GM10248 (cell line): ENCODE measurements around the gene ANO1.

Experiments
- CTCF ChIA-PET: fragments of 300-600 bp; sonication (Branson Sonifier 250); formaldehyde crosslinking; extraction: SDS; loops from one replicate; lab custom pipeline; 2021; ENCODE audit warnings: antibody characterized with exemption; lab: Yijun Ruan, JAX
- POLR2A ChIA-PET: fragments of 350-650 bp; sonication (Branson Sonifier 250); formaldehyde crosslinking; extraction: SDS; loops from one replicate; lab custom pipeline; 2020; ENCODE audit warnings: antibody characterized with exemption; lab: Yijun Ruan, JAX
- DNase-seq: peaks from one replicate; pipeline ENCODE4 v3.0.0; 2012; ENCODE audit errors: extremely low spot score
- CTCF ChIP-seq: IDR thresholded peaks from 2 replicates; pipeline ENCODE4 v1.5.1; 2012; ENCODE audit warnings: mild to moderate bottlenecking, low read depth; ENCODE audit errors: extremely low read depth, missing control alignments, control extremely low read depth

Gene ANO1

GRCh38 chr11:70173018-70173417, 94.9 kb downstream of the ANO1 start:
- CTCF ChIA-PET, result interaction anchor here (0.6 to 0.9 kb wide), 2 partner anchors 52 to 255 kb away, joined by 3 read pairs; no protein-coding TSS in a partner anchor
- TF ChIP-seq CTCF, result no peak
- no peak for DNase-seq
- POLR2A ChIA-PET, result no interaction called here

GRCh38 chr11:70174547-70175235, 96.6 kb downstream of the ANO1 start:
- ChIA-PET CTCF (interaction anchor here (1.0 kb wide), 1 partner anchor 265 kb away, joined by 3 read pairs; no protein-coding TSS in a partner anchor), POLR2A (no interaction called here)
- no peak for DNase-seq
- TF ChIP-seq CTCF, result no peak

- DNase-seq, result no peak
- TF ChIP-seq CTCF, result no peak
- POLR2A ChIA-PET, result no interaction called here
Observed at GRCh38 chr11:70175236-70175698, 97.2 kb downstream of the ANO1 start.

GRCh38 chr11:70176940-70177689, 99.0 kb downstream of the ANO1 start:
- peak; percentile 80 for DNase-seq
- ChIA-PET CTCF (interaction anchor here (3.2 kb wide), 1 partner anchor 19 kb away, joined by 12 read pairs; no protein-coding TSS in a partner anchor), POLR2A (no interaction called here)
- TF ChIP-seq CTCF, result peak; percentile 40

More at GRCh38 chr11:70175236-70175698, 97.2 kb downstream of the ANO1 start:
- CTCF ChIA-PET, result interaction anchor here (1.0 kb wide), 1 partner anchor 265 kb away, joined by 3 read pairs; no protein-coding TSS in a partner anchor

DNA sequence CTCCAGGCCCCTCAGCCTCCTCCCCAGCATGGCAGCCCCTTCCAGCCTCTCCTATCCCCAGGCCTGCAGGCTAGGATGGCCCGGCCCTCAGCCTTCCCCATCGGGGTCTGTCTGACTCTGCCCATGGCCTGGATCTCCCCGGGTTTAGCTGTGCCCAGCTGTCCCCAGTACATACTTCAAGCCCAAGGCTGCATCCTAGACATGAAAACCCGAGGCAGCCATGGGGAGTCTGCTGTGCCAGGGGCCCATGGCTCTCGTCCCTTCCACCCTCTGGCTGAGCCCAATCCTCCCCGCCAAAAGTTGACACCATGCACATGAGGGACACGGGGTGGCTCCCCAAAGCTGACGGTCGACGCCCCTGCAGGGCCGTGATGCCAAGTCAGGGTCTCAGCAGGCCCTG, 102.8 kb downstream of the ANO1 start:
- no peak for TF ChIP-seq CTCF
- DNase-seq, result no peak
- ChIA-PET CTCF (no interaction called here), POLR2A (no interaction called here)

DNA sequence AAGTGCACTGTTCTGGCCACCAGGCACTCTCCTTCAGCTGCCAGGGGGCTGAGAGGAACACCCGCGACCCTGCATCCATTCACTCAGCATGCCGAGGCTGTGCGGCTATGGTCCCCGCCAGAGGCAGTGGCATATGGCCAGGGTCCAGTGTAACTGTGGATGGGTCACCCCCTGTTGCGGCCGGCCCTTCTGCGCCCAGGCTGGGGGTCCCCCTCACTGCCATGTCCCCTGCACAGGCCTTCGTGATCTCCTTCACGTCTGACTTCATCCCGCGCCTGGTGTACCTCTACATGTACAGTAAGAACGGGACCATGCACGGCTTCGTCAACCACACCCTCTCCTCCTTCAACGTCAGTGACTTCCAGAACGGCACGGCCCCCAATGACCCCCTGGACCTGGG, 104.1 kb downstream of the ANO1 start:
- CTCF ChIA-PET, result no interaction called here
- POLR2A ChIA-PET, result no interaction called here
- no peak for TF ChIP-seq CTCF
- no peak for DNase-seq
